ENCODE data around the gene ORAI2. TPM values are rescaled to one million over a fixed set of nuclear protein-coding genes. Genes with fewer than 3 reads are reported as not detected.
A peak's percentile ranks its signal among the peaks of the same experiment; 100 is the strongest.

ORAI2 gene
- total RNA-seq, 4 donors from 2014 or later = 6.2 to 16.0 (median 12.3) TPM

DNA sequence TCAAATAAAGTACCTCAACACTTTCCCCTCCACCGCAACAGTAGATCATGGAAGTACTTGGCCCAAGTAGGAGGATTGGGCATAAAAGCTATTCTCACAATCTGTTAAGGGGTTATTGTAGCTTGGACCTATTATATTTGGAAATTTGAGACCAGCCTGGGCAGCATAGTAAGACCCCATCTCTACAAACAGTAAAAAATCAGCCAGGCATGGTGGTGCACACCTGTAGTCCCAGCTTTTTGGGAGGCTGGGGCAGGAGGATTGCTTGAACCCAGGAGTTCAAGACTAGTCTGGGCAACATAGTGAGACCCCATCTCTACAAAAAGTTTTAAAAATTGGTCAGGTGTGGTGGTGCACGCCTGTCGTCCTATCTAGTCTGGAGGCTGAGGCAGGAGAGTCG, 24.0 kb upstream of the ORAI2 start:
- no peak overlapping the region for H3K4me3 ChIP-seq
- intact Hi-C loops (cut with DNase I) = no loop called here
- H3K36me3 ChIP-seq = peaks cover 63 to 99% (median 88%) of the 10 kb centered on the region in 4 donors
- 100% methylated on average over 4 of the region's 4 CpGs for WGBS
- no peak overlapping the region for H3K27ac ChIP-seq (replicated peaks in 1 of 4)
- TF ChIP-seq, protein P1, sequence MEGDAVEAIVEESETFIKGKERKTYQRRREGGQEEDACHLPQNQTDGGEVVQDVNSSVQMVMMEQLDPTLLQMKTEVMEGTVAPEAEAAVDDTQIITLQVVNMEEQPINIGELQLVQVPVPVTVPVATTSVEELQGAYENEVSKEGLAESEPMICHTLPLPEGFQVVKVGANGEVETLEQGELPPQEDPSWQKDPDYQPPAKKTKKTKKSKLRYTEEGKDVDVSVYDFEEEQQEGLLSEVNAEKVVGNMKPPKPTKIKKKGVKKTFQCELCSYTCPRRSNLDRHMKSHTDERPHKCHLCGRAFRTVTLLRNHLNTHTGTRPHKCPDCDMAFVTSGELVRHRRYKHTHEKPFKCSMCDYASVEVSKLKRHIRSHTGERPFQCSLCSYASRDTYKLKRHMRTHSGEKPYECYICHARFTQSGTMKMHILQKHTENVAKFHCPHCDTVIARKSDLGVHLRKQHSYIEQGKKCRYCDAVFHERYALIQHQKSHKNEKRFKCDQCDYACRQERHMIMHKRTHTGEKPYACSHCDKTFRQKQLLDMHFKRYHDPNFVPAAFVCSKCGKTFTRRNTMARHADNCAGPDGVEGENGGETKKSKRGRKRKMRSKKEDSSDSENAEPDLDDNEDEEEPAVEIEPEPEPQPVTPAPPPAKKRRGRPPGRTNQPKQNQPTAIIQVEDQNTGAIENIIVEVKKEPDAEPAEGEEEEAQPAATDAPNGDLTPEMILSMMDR (IDR thresholded peaks at IDR 0.05) = no peak
- no peak for TF ChIP-seq EP300 (IDR thresholded peaks at IDR 0.05)
- no peak for TF ChIP-seq POLR2AphosphoS5 (IDR thresholded peaks at IDR 0.05)
- TF ChIP-seq POLR2A (IDR thresholded peaks at IDR 0.05; ENCODE audit: low read depth) = no peak
- no peak for DNase-seq (ENCODE audit: extremely low spot score)
- no peaks in the 10 kb centered on the region for H3K27me3 ChIP-seq
- peaks cover 0 to 10% (median 4%) of the 10 kb centered on the region in 4 donors for H3K4me1 ChIP-seq
- no peaks in the 10 kb centered on the region for H3K9me3 ChIP-seq

- H3K36me3 ChIP-seq = peaks cover 57 to 99% (median 87%) of the 10 kb centered on the region in 4 donors
- peaks cover 0 to 10% (median 4%) of the 10 kb centered on the region in 4 donors for H3K4me1 ChIP-seq
- DNase-seq (ENCODE audit: extremely low spot score) = no peak
- H3K27me3 ChIP-seq = no peaks in the 10 kb centered on the region
- no peak overlapping the region for H3K27ac ChIP-seq (replicated peaks in 1 of 4)
- intact Hi-C loops (cut with DNase I) = no loop called here
- no peak for TF ChIP-seq EP300 (IDR thresholded peaks at IDR 0.05)
- no peak for TF ChIP-seq POLR2AphosphoS5 (IDR thresholded peaks at IDR 0.05)
- TF ChIP-seq POLR2A (IDR thresholded peaks at IDR 0.05; ENCODE audit: low read depth) = no peak
- TF ChIP-seq, protein P1 (IDR thresholded peaks at IDR 0.05) = no peak
- H3K9me3 ChIP-seq = no peaks in the 10 kb centered on the region
- whole genome bisulfite sequencing = 71% methylated on average over 6 of the region's 6 CpGs
- no peak overlapping the region for H3K4me3 ChIP-seq
Observed at GRCh38 chr7:102410123-102410522, 23.3 kb upstream of the ORAI2 start.

DNA sequence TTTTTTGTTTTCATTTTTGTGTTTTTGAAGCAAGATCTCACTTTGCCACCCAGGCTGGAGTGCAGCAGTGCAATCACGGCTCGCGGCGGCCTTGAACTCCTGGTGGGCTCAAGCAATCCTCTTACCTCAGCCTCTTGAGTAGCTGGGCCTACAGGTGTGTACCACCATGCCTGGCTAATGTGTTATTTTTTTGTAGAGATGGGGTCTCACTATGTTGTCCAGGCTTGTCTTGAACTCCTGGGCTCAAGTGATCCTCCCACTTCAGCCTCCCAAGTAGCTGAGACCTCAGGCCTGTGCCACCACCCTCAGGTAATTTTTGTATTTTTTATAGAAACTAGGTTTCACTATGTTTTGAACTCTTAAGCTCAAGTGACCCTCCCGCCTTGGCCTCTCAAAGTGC, 22.5 kb upstream of the ORAI2 start:
- Histone ChIP-seq H3K4me1 (peaks cover 0 to 10% (median 4%) of the 10 kb centered on the region in 4 donors), H3K27ac (replicated peaks in 1 of 4) (no peak overlapping the region), H3K9me3 (no peaks in the 10 kb centered on the region), H3K4me3 (no peak overlapping the region), H3K36me3 (peaks cover 50 to 99% (median 87%) of the 10 kb centered on the region in 4 donors), H3K27me3 (no peaks in the 10 kb centered on the region)
- over 99% methylated on average over 5 of the region's 5 CpGs for WGBS
- intact Hi-C loops (cut with DNase I) = no loop called here
- no peak for DNase-seq (ENCODE audit: extremely low spot score)
- no peak for TF ChIP-seq EP300 (IDR thresholded peaks at IDR 0.05)
- TF ChIP-seq POLR2A (IDR thresholded peaks at IDR 0.05; ENCODE audit: low read depth) = no peak
- no peak for TF ChIP-seq POLR2AphosphoS5 (IDR thresholded peaks at IDR 0.05)
- TF ChIP-seq, protein P1 (IDR thresholded peaks at IDR 0.05) = no peak

DNA sequence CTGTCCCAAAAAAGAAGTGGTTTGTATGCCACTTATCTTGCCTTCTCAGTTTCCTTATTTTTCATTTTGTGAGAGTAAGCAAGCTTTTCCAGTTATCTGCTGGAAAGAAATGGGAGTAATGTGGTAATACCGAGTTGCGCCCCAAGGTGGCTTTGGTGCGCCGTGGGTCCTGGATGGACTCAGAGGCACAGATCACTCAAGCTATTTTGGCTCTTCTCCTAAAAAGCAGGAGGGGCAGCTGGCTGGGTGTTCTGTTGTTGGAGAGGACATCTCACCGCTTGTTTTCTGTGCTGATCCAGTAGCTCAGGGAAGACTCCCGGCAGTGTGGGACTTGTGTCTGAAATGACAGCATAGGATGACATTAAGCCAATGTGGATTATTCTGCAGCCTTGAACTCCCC, 20.8 kb upstream of the ORAI2 start:
- peak in 1 of 2 donors; percentile 4 for TF ChIP-seq POLR2AphosphoS5 (IDR thresholded peaks at IDR 0.05)
- TF ChIP-seq, protein P1 (IDR thresholded peaks at IDR 0.05) = peak; percentile 19 to 42 (median 27)
- no peak for TF ChIP-seq EP300 (IDR thresholded peaks at IDR 0.05)
- 58% methylated on average over 6 of the region's 6 CpGs for WGBS
- Histone ChIP-seq H3K4me3 (no peak overlapping the region), H3K36me3 (peaks cover 38 to 99% (median 89%) of the 10 kb centered on the region in 4 donors), H3K27me3 (no peaks in the 10 kb centered on the region), H3K9me3 (no peaks in the 10 kb centered on the region), H3K27ac (replicated peaks in 1 of 4) (no peak overlapping the region), H3K4me1 (peaks cover 0 to 10% (median 4%) of the 10 kb centered on the region in 4 donors)
- intact Hi-C loops (cut with DNase I) = no loop called here
- no peak for DNase-seq (ENCODE audit: extremely low spot score)

DNA sequence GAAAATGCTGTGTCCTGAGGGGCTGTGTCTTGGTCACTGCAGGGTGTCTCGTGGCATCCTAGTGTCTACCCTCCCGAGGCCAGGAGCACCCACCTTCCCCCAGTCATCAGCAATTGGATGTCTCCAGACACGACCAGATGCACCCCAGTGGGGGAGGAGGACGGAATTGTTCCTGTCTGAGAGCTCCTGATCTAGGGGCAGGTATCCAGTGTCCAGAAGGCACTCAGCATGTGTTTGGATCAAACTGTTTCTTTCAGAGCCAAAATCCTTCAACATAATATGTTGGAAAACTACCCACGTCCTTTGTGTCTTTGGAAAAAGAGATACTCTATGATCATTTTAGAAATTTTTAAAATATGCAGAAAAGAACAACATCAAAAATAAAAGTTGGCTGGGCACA, 20.3 kb upstream of the ORAI2 start:
- Histone ChIP-seq H3K4me1 (peaks cover 0 to 10% (median 4%) of the 10 kb centered on the region in 4 donors), H3K4me3 (no peak overlapping the region), H3K27me3 (no peaks in the 10 kb centered on the region), H3K27ac (replicated peaks in 1 of 4) (no peak overlapping the region), H3K9me3 (no peaks in the 10 kb centered on the region), H3K36me3 (peaks cover 35 to 99% (median 85%) of the 10 kb centered on the region in 4 donors)
- WGBS = 75% methylated on average over 5 of the region's 5 CpGs
- no peak for DNase-seq (ENCODE audit: extremely low spot score)
- TF ChIP-seq POLR2A (IDR thresholded peaks at IDR 0.05; ENCODE audit: low read depth) = no peak
- TF ChIP-seq, protein P1 (IDR thresholded peaks at IDR 0.05) = no peak
- no peak for TF ChIP-seq EP300 (IDR thresholded peaks at IDR 0.05)
- TF ChIP-seq POLR2AphosphoS5 (IDR thresholded peaks at IDR 0.05) = no peak
- intact Hi-C loops (cut with DNase I) = no loop called here
